Activated CD8-positive, alpha-beta T cell treated with anti-CD3 and anti-CD28 coated beads for 36 hours (primary cell): ENCODE measurements around the gene ZIC4. TPM values are rescaled to one million over a fixed set of nuclear protein-coding genes. Genes with fewer than 3 reads are reported as not detected.
A peak's percentile ranks its signal among the peaks of the same experiment; 100 is the strongest.

Experiments
- ATAC-seq: fragments of 200-7000 bp; cut with Tn5 transposase; one replicate; pipeline ENCODE4 v1.10.0; 2021; ENCODE audit warnings: mild to moderate bottlenecking, moderate library complexity
- CTCF ChIA-PET: fragments of 350-600 bp; sonication (Branson Sonifier 250); formaldehyde crosslinking; loops from one replicate; lab custom pipeline; 2021; ENCODE audit warnings: antibody characterized with exemption; lab: Charles Lee
- POLR2A ChIA-PET: fragments of 350-600 bp; sonication (Branson Sonifier 250); formaldehyde crosslinking; loops from one replicate; lab custom pipeline; 2021; ENCODE audit warnings: antibody characterized with exemption; lab: Charles Lee
- DNase-seq: peaks from one replicate; pipeline ENCODE4 v3.0.0-alpha.2; 2020
- H3K27ac Mint-ChIP-seq: one replicate; pipeline ENCODE4 v1.8.0; 2021; ENCODE audit warnings: mild to moderate bottlenecking, mixed read lengths
- H3K27me3 Mint-ChIP-seq: one replicate; pipeline ENCODE4 v1.8.0; 2021; ENCODE audit warnings: mixed read lengths
- H3K36me3 Mint-ChIP-seq: one replicate; pipeline ENCODE4 v1.8.0; 2021; ENCODE audit warnings: low read depth, mixed read lengths
- H3K4me1 Mint-ChIP-seq: one replicate; pipeline ENCODE4 v1.8.0; 2021; ENCODE audit warnings: low read depth, mixed read lengths
- H3K4me3 Mint-ChIP-seq: one replicate; pipeline ENCODE4 v1.8.0; 2021; ENCODE audit warnings: mild to moderate bottlenecking, moderate library complexity, mixed read lengths
- H3K9me3 Mint-ChIP-seq: one replicate; pipeline ENCODE4 v1.8.0; 2021; ENCODE audit warnings: mixed read lengths
- CTCF ChIP-seq: fragments of 200-600 bp; IDR thresholded peaks from one replicate; pipeline ENCODE4 v1.8.0; 2022; ENCODE audit warnings: antibody characterized with exemption, mild to moderate bottlenecking
- intact Hi-C: fragments of 100-400 bp; cut with micrococcal nuclease; formaldehyde crosslinking; loops from one replicate; pipeline ENCODE4 v1.10.0; 2022
- total RNA-seq, 2 experiments: library from RNA; stranded (reverse); gene quantifications; one replicate each; pipeline ENCODE4 v1.2.3, GENCODE V29; 2021

ZIC4 gene
- total RNA-seq, 2 experiments from 2014 or later, result not detected

GRCh38 chr3:147360646-147361453 is 45.5 kb downstream of the ZIC4 start:
- DNase-seq (peak; percentile 6), ATAC-seq (no peak)
- Mint-ChIP-seq H3K4me3 (no peak overlapping the region), H3K4me1 (peaks cover 2% of the 10 kb centered on the region), H3K27me3 (peaks cover 66% of the 10 kb centered on the region), H3K27ac (no peak overlapping the region), H3K9me3 (peaks cover 2% of the 10 kb centered on the region), H3K36me3 (no peaks in the 10 kb centered on the region)
- no peak for TF ChIP-seq CTCF
- ChIA-PET CTCF (interaction anchor here (1.0 to 2.0 kb wide), 3 partner anchors 9 to 44 kb away, joined by 3 to 7 read pairs (median 6); no protein-coding TSS in a partner anchor), POLR2A (no interaction called here)
- intact Hi-C loops, result no loop called here

GRCh38 chr3:147360051-147360439 is 46.3 kb downstream of the ZIC4 start:
- Mint-ChIP-seq H3K9me3 (peaks cover 5% of the 10 kb centered on the region), H3K4me3 (no peak overlapping the region), H3K27ac (no peak overlapping the region), H3K27me3 (peaks cover 71% of the 10 kb centered on the region), H3K4me1 (peaks cover 2% of the 10 kb centered on the region), H3K36me3 (no peaks in the 10 kb centered on the region)
- no peak for TF ChIP-seq CTCF
- POLR2A ChIA-PET, result no interaction called here
- CTCF ChIA-PET, result interaction anchor here (2.0 kb wide), 1 partner anchor 9 kb away, joined by 6 read pairs; no protein-coding TSS in a partner anchor
- intact Hi-C loops, result no loop called here
- DNase-seq (no peak), ATAC-seq (no peak)

GRCh38 chr3:147359177-147360050 is 46.9 kb downstream of the ZIC4 start:
- no peaks in the 10 kb centered on the region for H3K36me3 Mint-ChIP-seq
- no peak for ATAC-seq
- peaks cover 2% of the 10 kb centered on the region for H3K4me1 Mint-ChIP-seq
- ChIA-PET CTCF (no interaction called here), POLR2A (no interaction called here)
- intact Hi-C loops, result loop anchor here (10.0 kb wide), 1 partner anchor 55 kb away; no protein-coding TSS in a partner anchor
- no peak overlapping the region for H3K4me3 Mint-ChIP-seq
- no peak overlapping the region for H3K27ac Mint-ChIP-seq
- DNase-seq, result no peak
- H3K9me3 Mint-ChIP-seq, result peaks cover 5% of the 10 kb centered on the region
- TF ChIP-seq CTCF, result no peak
- H3K27me3 Mint-ChIP-seq, result peaks cover 72% of the 10 kb centered on the region

GRCh38 chr3:147358144-147358992 is 48.0 kb downstream of the ZIC4 start:
- no peak for TF ChIP-seq CTCF
- Mint-ChIP-seq H3K27me3 (peaks cover 72% of the 10 kb centered on the region), H3K27ac (no peak overlapping the region), H3K9me3 (peaks cover 5% of the 10 kb centered on the region), H3K4me1 (peaks cover 2% of the 10 kb centered on the region), H3K36me3 (no peaks in the 10 kb centered on the region), H3K4me3 (no peak overlapping the region)
- CTCF ChIA-PET, result no interaction called here
- POLR2A ChIA-PET, result no interaction called here
- intact Hi-C loops, result loop anchor here (10.0 kb wide), 1 partner anchor 56 kb away; no protein-coding TSS in a partner anchor
- ATAC-seq (no peak), DNase-seq (no peak)
